Suprapubic skin (tissue), 4 donors: ENCODE results near the gene TYRO3. TPM values are rescaled to one million over a fixed set of nuclear protein-coding genes. Genes with fewer than 3 reads are reported as not detected.

Source experiments
- DNase-seq, 2 donors: peaks; one replicate each; pipeline ENCODE4 v3.0.0-alpha.2; 2019; ENCODE audit warnings: low spot score in 2 of 2
- H3K27ac ChIP-seq: fragments of 200-600 bp; sonication (generic); one replicate; pipeline ENCODE4 v1.5.1; 2019
- H3K27me3 ChIP-seq: fragments of 200-600 bp; sonication (generic); one replicate; pipeline ENCODE4 v1.5.1; 2019
- H3K36me3 ChIP-seq: fragments of 200-600 bp; sonication (generic); one replicate; pipeline ENCODE4 v1.5.1; 2019
- H3K4me1 ChIP-seq: fragments of 200-600 bp; sonication (generic); one replicate; pipeline ENCODE4 v1.5.1; 2019
- H3K4me3 ChIP-seq: fragments of 200-600 bp; sonication (generic); one replicate; pipeline ENCODE4 v1.5.1; 2019; ENCODE audit warnings: mild to moderate bottlenecking
- H3K9me3 ChIP-seq: fragments of 200-600 bp; sonication (generic); one replicate; pipeline ENCODE4 v1.5.1; 2019
- CTCF ChIP-seq, 2 donors: fragments of 200-600 bp in 1 of 2; fragments of 450-650 bp in 1 of 2; sonication (generic) in 1 of 2; IDR thresholded peaks; one replicate each; pipeline ENCODE4 v1.5.1; 2016 to 2019; ENCODE audit warnings: antibody characterized with exemption in 2 of 2, mild to moderate bottlenecking in 1 of 2, moderate library complexity in 1 of 2
- EP300 ChIP-seq: sonication (generic); formaldehyde crosslinking; IDR thresholded peaks from one replicate; pipeline ENCODE4 v1.6.1; 2017; ENCODE audit warnings: antibody characterized with exemption
- POLR2A ChIP-seq, 2 donors: fragments of 450-650 bp; IDR thresholded peaks; one replicate each; pipeline ENCODE4 v1.6.1; 2017; ENCODE audit warnings: antibody characterized with exemption in 2 of 2, mild to moderate bottlenecking in 2 of 2, moderate library complexity in 2 of 2
- POLR2AphosphoS5 ChIP-seq, 3 donors: sonication (generic); formaldehyde crosslinking; IDR thresholded peaks; one replicate each; pipeline ENCODE4 v1.6.1; 2017; ENCODE audit warnings: antibody characterized with exemption in 3 of 3
- WGBS: methylation state at CpG from one replicate; pipeline ENCODE4 v1.1.5; 2018; 5-methylcytosine and 5-hydroxymethylcytosine counted together
- total RNA-seq, 4 donors: library from RNA; depleted of rRNA; stranded (reverse); fragments of >200 nt; gene quantifications; one replicate each; pipeline ENCODE4 v1.1.0, GENCODE V29; 2016

The TYRO3 gene
- total RNA-seq, 4 donors from 2014 or later: 19.2 to 39.4 (median 39.0) TPM

- Histone ChIP-seq H3K4me1 (no peaks in the 10 kb centered on the region), H3K27me3 (no peaks in the 10 kb centered on the region), H3K36me3 (no peaks in the 10 kb centered on the region), H3K4me3 (no peak overlapping the region), H3K9me3 (no peaks in the 10 kb centered on the region), H3K27ac (no peak overlapping the region)
- DNase-seq: no peak
- 87% methylated on average over 10 of the region's 10 CpGs for WGBS
- TF ChIP-seq POLR2AphosphoS5 (IDR thresholded peaks at IDR 0.05) (no peak), CTCF (IDR thresholded peaks at IDR 0.05) (no peak), POLR2A (IDR thresholded peaks at IDR 0.05) (no peak), EP300 (no peak)
These were observed 36.1 kb downstream of the TYRO3 start for GRCh38 chr15:41594801-41595746.

GRCh38 chr15:41596972-41597371, 38.0 kb downstream of the TYRO3 start:
- Histone ChIP-seq H3K4me1 (no peaks in the 10 kb centered on the region), H3K36me3 (no peaks in the 10 kb centered on the region), H3K9me3 (no peaks in the 10 kb centered on the region), H3K27me3 (no peaks in the 10 kb centered on the region), H3K27ac (no peak overlapping the region), H3K4me3 (no peak overlapping the region)
- 91% methylated on average over 4 of the region's 4 CpGs for whole genome bisulfite sequencing
- DNase-seq: no peak
- no peak for TF ChIP-seq POLR2A (IDR thresholded peaks at IDR 0.05)
- no peak for TF ChIP-seq POLR2AphosphoS5 (IDR thresholded peaks at IDR 0.05)
- no peak for TF ChIP-seq EP300
- no peak for TF ChIP-seq CTCF (IDR thresholded peaks at IDR 0.05)

GRCh38 chr15:41597787-41598186, 38.8 kb downstream of the TYRO3 start:
- Histone ChIP-seq H3K27me3 (no peaks in the 10 kb centered on the region), H3K36me3 (no peaks in the 10 kb centered on the region), H3K27ac (no peak overlapping the region), H3K4me1 (no peaks in the 10 kb centered on the region), H3K9me3 (no peaks in the 10 kb centered on the region), H3K4me3 (no peak overlapping the region)
- TF ChIP-seq CTCF (IDR thresholded peaks at IDR 0.05) (no peak), POLR2AphosphoS5 (IDR thresholded peaks at IDR 0.05) (no peak), POLR2A (IDR thresholded peaks at IDR 0.05) (no peak), EP300 (no peak)
- 90% methylated on average over 5 of the region's 5 CpGs for WGBS
- DNase-seq: no peak

GRCh38 chr15:41599061-41599460, 40.0 kb downstream of the TYRO3 start:
- Histone ChIP-seq H3K9me3 (no peaks in the 10 kb centered on the region), H3K36me3 (no peaks in the 10 kb centered on the region), H3K27ac (no peak overlapping the region), H3K4me3 (no peak overlapping the region), H3K4me1 (peaks cover 7% of the 10 kb centered on the region), H3K27me3 (no peaks in the 10 kb centered on the region)
- 60% methylated on average over 1 of the region's 1 CpG for WGBS
- TF ChIP-seq POLR2A (IDR thresholded peaks at IDR 0.05): no peak
- TF ChIP-seq EP300: no peak
- no peak for TF ChIP-seq POLR2AphosphoS5 (IDR thresholded peaks at IDR 0.05)
- TF ChIP-seq CTCF (IDR thresholded peaks at IDR 0.05): no peak
- DNase-seq: no peak

GRCh38 chr15:41603411-41603935, 44.5 kb downstream of the TYRO3 start:
- TF ChIP-seq POLR2A (IDR thresholded peaks at IDR 0.05) (no peak), POLR2AphosphoS5 (IDR thresholded peaks at IDR 0.05) (no peak), CTCF (IDR thresholded peaks at IDR 0.05) (no peak), EP300 (no peak)
- Histone ChIP-seq H3K9me3 (no peaks in the 10 kb centered on the region), H3K27ac (no peak overlapping the region), H3K4me3 (no peak overlapping the region), H3K27me3 (no peaks in the 10 kb centered on the region), H3K4me1 (peaks cover 14% of the 10 kb centered on the region), H3K36me3 (no peaks in the 10 kb centered on the region)
- DNase-seq: no peak
- WGBS: 66% methylated on average over 6 of the region's 6 CpGs
